Mesendoderm (in vitro differentiated cells): ENCODE measurements around the gene BPIFB2.

ENCODE experiments used
- DNase-seq: peaks from one replicate; pipeline ENCODE4 v3.0.0; 2013
- H2AK5ac ChIP-seq: 2 replicates; pipeline ENCODE4 v1.6.1; 2013; ENCODE audit warnings: low read length, inconsistent platforms
- H2BK120ac ChIP-seq: 2 replicates; pipeline ENCODE4 v1.6.1; 2013; ENCODE audit warnings: low read depth, mild to moderate bottlenecking, low read length, moderate library complexity, mixed read lengths
- H2BK15ac ChIP-seq: replicated peaks from 2 replicates; pipeline ENCODE4 v1.6.1; 2013; ENCODE audit warnings: low read depth, mild to moderate bottlenecking, moderate library complexity
- H2BK5ac ChIP-seq: 2 replicates; pipeline ENCODE4 v1.6.1; 2013; ENCODE audit warnings: low read length, inconsistent platforms
- H3K18ac ChIP-seq: 2 replicates; pipeline ENCODE4 v1.6.1; 2013; ENCODE audit warnings: mild to moderate bottlenecking, low read length, mixed read lengths
- H3K23ac ChIP-seq: one replicate; pipeline ENCODE4 v1.6.1; 2013; ENCODE audit warnings: low read length
- H3K27ac ChIP-seq: 2 replicates; pipeline ENCODE4 v1.5.1; 2013; ENCODE audit warnings: low read depth, mild to moderate bottlenecking, inconsistent platforms, low read length, moderate library complexity
- H3K27me3 ChIP-seq: 2 replicates; pipeline ENCODE4 v1.6.1; 2013; ENCODE audit warnings: low read length, control low read depth, mild to moderate bottlenecking, inconsistent platforms; ENCODE audit not compliant: insufficient read depth, poor library complexity
- H3K36me3 ChIP-seq: 2 replicates; pipeline ENCODE4 v1.6.1; 2013; ENCODE audit warnings: low read length, inconsistent platforms; ENCODE audit not compliant: control insufficient read depth, insufficient read depth
- H3K4ac ChIP-seq: one replicate; pipeline ENCODE4 v1.6.1; 2013; ENCODE audit warnings: low read depth, mild to moderate bottlenecking, low read length, moderate library complexity
- H3K4me1 ChIP-seq: 2 replicates; pipeline ENCODE4 v1.6.1; 2013; ENCODE audit warnings: low read depth, low read length, inconsistent platforms; ENCODE audit not compliant: control insufficient read depth
- H3K4me2 ChIP-seq: 2 replicates; pipeline ENCODE4 v1.6.1; 2013; ENCODE audit warnings: low read length
- H3K4me3 ChIP-seq: 2 replicates; pipeline ENCODE4 v1.5.1; 2013; ENCODE audit warnings: mild to moderate bottlenecking, low read length
- H3K56ac ChIP-seq: one replicate; pipeline ENCODE4 v1.6.1; 2013; ENCODE audit warnings: low read length
- H3K79me1 ChIP-seq: 2 replicates; pipeline ENCODE4 v1.6.1; 2013; ENCODE audit warnings: low read length, inconsistent platforms
- H3K79me2 ChIP-seq: 2 replicates; pipeline ENCODE4 v1.6.1; 2013; ENCODE audit warnings: mild to moderate bottlenecking, low read length; ENCODE audit not compliant: control insufficient read depth, insufficient read depth
- H3K9ac ChIP-seq: 2 replicates; pipeline ENCODE4 v1.6.1; 2013; ENCODE audit warnings: low read length, inconsistent platforms
- H4K5ac ChIP-seq: one replicate; pipeline ENCODE4 v1.6.1; 2013; ENCODE audit warnings: low read length
- H4K8ac ChIP-seq: one replicate; pipeline ENCODE4 v1.6.1; 2013; ENCODE audit warnings: low read depth, mild to moderate bottlenecking, control low read depth, low read length, moderate library complexity
- WGBS: extraction: QIAGEN DNeasy Blood & Tissue Kit; methylation state at CpG from one replicate; pipeline ENCODE4 v1.1.7; 2013; ENCODE audit warnings: low lambda C conversion rate, missing lambda C conversion rate; ENCODE audit not compliant: insufficient coverage; ENCODE audit errors: extremely low coverage; 5-methylcytosine and 5-hydroxymethylcytosine counted together

BPIFB2 gene

DNA sequence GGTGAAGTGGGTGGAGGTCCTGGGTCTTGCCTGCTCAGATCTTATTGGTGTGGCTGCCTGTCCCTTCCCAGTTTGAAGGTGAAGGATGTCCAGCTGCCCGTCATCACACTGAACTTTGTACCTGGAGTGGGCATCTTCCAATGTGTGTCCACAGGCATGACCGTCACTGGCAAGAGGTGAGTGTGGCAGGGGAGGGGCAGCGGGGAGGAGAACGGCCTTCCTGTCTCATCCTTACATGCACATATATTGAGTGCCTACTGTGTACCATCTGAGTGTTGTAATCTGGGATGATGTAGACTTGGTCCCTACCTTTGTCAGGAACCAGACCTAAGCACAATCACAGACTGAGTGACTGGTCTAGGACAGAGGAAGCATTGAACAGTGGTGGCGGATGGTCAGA is 26.6 kb downstream of the BPIFB2 start:
- Histone ChIP-seq H3K4ac (no peak overlapping the region), H2BK120ac (no peak overlapping the region), H3K4me1 (no peaks in the 10 kb centered on the region), H4K8ac (no peak overlapping the region), H3K27ac (no peak overlapping the region), H3K4me2 (no peak overlapping the region), H2AK5ac (no peak overlapping the region), H3K23ac (no peak overlapping the region), H3K56ac (no peak overlapping the region), H2BK15ac (no peak overlapping the region), H3K4me3 (no peak overlapping the region), H3K79me2 (no peaks in the 10 kb centered on the region), H3K9ac (no peak overlapping the region), H4K5ac (no peak overlapping the region), H3K36me3 (no peaks in the 10 kb centered on the region), H2BK5ac (no peak overlapping the region), H3K79me1 (no peaks in the 10 kb centered on the region), H3K18ac (no peak overlapping the region), H3K27me3 (no peaks in the 10 kb centered on the region)
- DNase-seq: no peak
- WGBS: no CpG with 5 or more reads among the region's 5 CpGs

DNA sequence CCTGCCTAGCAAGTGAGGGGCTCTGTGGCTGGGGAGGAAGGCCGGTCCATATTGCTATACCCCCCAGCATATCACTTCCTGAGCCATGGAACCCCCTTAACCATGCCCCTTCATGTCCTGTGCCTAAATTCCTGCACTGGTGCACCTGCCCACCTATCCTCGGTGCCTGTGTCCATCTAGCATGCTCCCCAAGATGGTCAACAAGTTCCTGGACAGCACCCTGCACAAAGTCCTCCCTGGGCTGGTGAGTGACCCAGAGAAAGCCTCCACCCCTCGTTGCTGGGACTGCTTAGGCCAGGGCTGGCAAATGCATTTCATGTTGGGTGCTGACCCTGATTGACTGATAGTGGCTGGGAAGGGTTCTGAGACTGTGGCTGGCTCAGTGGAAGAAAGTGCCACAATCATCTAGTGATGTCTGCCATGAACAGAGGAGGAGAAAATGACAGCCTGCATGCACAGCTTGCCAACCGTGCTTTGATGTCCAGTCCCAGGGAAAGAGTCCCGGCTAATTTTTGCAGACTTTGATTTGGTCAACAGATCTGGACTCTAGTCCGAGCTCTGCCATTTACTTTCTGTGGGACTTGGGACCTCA is 27.5 kb downstream of the BPIFB2 start:
- no peak overlapping the region for H3K27ac ChIP-seq
- no peak overlapping the region for H3K4me3 ChIP-seq
- H3K4me1 ChIP-seq: no peaks in the 10 kb centered on the region
- no CpG with 5 or more reads among the region's 6 CpGs for WGBS
- no peak overlapping the region for H2AK5ac ChIP-seq
- H3K56ac ChIP-seq: no peak overlapping the region
- no peak overlapping the region for H3K4ac ChIP-seq
- no peak overlapping the region for H2BK5ac ChIP-seq
- no peak overlapping the region for H4K8ac ChIP-seq
- H3K79me2 ChIP-seq: no peaks in the 10 kb centered on the region
- H3K23ac ChIP-seq: no peak overlapping the region
- H3K9ac ChIP-seq: no peak overlapping the region
- no peak overlapping the region for H4K5ac ChIP-seq
- no peak overlapping the region for H2BK120ac ChIP-seq
- H3K18ac ChIP-seq: no peak overlapping the region
- DNase-seq: no peak
- H3K4me2 ChIP-seq: no peak overlapping the region
- no peak overlapping the region for H2BK15ac ChIP-seq
- no peaks in the 10 kb centered on the region for H3K36me3 ChIP-seq
- no peaks in the 10 kb centered on the region for H3K27me3 ChIP-seq
- H3K79me1 ChIP-seq: no peaks in the 10 kb centered on the region

DNA sequence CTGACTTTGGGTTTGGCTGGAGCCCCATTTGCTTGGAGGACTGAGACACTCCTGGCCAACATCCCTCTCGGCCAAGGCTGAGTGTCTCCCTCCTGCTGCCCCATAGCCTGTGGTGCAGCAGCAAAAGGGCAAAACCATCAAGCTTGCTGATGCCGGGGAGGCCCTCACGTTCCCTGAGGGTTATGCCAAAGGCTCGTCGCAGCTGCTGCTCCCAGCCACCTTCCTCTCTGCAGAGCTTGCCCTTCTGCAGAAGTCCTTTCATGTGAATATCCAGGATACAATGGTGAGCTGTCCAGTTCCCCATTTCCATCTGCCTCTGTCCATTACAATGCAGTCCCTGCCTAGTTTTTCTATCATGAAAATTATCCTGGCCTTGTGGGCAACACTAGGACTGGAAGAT is 30.0 kb downstream of the BPIFB2 start:
- Histone ChIP-seq H3K79me1 (no peaks in the 10 kb centered on the region), H2BK120ac (no peak overlapping the region), H3K4me1 (no peaks in the 10 kb centered on the region), H4K5ac (no peak overlapping the region), H3K18ac (no peak overlapping the region), H3K79me2 (no peaks in the 10 kb centered on the region), H3K4me3 (no peak overlapping the region), H3K4me2 (no peak overlapping the region), H3K23ac (no peak overlapping the region), H3K9ac (no peak overlapping the region), H3K27me3 (no peaks in the 10 kb centered on the region), H3K27ac (no peak overlapping the region), H4K8ac (no peak overlapping the region), H3K4ac (no peak overlapping the region), H2AK5ac (no peak overlapping the region), H3K56ac (no peak overlapping the region), H3K36me3 (no peaks in the 10 kb centered on the region), H2BK15ac (no peak overlapping the region), H2BK5ac (no peak overlapping the region)
- WGBS: no CpG with 5 or more reads among the region's 5 CpGs
- no peak for DNase-seq

DNA sequence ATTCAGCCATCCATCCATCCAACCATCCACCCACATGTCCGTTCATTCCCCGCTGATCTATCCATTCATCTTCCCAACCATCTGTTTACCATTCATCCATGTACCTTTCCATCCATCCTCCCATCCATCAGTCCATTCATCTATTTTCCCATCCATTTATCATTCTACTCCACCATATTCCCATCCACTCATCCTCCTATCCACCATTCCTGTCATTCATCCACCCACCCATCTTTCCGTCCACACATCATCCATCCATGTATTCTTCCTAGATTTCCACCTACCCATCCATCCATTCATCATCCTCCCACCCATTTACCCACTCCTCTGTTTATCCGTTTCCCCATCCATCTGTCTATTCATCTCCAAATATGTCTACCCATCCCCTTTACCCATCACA is 30.7 kb downstream of the BPIFB2 start:
- no peak overlapping the region for H3K4me3 ChIP-seq
- 100% methylated on average over 2 of the region's 4 CpGs for WGBS
- H4K8ac ChIP-seq: no peak overlapping the region
- no peak overlapping the region for H2AK5ac ChIP-seq
- no peak overlapping the region for H2BK15ac ChIP-seq
- DNase-seq: no peak
- no peak overlapping the region for H3K18ac ChIP-seq
- H3K4ac ChIP-seq: no peak overlapping the region
- H3K36me3 ChIP-seq: no peaks in the 10 kb centered on the region
- no peak overlapping the region for H2BK5ac ChIP-seq
- H2BK120ac ChIP-seq: no peak overlapping the region
- H3K79me1 ChIP-seq: no peaks in the 10 kb centered on the region
- no peak overlapping the region for H3K27ac ChIP-seq
- H3K27me3 ChIP-seq: no peaks in the 10 kb centered on the region
- H3K56ac ChIP-seq: no peak overlapping the region
- no peak overlapping the region for H4K5ac ChIP-seq
- no peak overlapping the region for H3K23ac ChIP-seq
- no peak overlapping the region for H3K4me2 ChIP-seq
- no peaks in the 10 kb centered on the region for H3K79me2 ChIP-seq
- no peaks in the 10 kb centered on the region for H3K4me1 ChIP-seq
- H3K9ac ChIP-seq: no peak overlapping the region

DNA sequence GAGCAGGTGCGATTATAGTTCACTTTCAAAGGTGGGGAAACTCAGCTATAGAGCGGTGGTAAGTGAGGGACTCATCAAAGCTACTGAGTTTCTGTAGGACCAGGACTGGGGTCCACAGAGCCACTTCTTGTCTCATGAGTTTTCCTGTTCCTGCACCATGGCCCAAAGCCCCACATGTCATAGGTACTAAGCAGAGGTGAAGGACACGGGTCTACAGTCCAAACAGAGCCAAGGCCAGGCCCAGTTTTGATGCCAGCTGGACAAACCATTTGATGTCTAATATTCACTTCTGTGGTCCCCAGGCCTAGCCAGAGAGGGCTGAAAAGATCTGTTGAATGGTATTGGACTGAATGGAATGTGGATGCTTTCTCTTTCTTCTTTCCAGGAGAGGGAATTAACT is 34.9 kb downstream of the BPIFB2 start:
- no peak overlapping the region for H2BK120ac ChIP-seq
- no peaks in the 10 kb centered on the region for H3K79me1 ChIP-seq
- H4K8ac ChIP-seq: no peak overlapping the region
- H3K18ac ChIP-seq: no peak overlapping the region
- H3K27me3 ChIP-seq: no peaks in the 10 kb centered on the region
- no peaks in the 10 kb centered on the region for H3K36me3 ChIP-seq
- WGBS: no CpG with 5 or more reads among the region's 3 CpGs
- no peaks in the 10 kb centered on the region for H3K79me2 ChIP-seq
- no peak overlapping the region for H2AK5ac ChIP-seq
- H2BK15ac ChIP-seq: no peak overlapping the region
- no peak overlapping the region for H3K23ac ChIP-seq
- no peak overlapping the region for H3K4me2 ChIP-seq
- no peak overlapping the region for H3K4me3 ChIP-seq
- no peak overlapping the region for H3K27ac ChIP-seq
- H3K4me1 ChIP-seq: no peaks in the 10 kb centered on the region
- no peak overlapping the region for H3K56ac ChIP-seq
- H4K5ac ChIP-seq: no peak overlapping the region
- no peak overlapping the region for H3K9ac ChIP-seq
- no peak for DNase-seq
- no peak overlapping the region for H3K4ac ChIP-seq
- H2BK5ac ChIP-seq: no peak overlapping the region

DNA sequence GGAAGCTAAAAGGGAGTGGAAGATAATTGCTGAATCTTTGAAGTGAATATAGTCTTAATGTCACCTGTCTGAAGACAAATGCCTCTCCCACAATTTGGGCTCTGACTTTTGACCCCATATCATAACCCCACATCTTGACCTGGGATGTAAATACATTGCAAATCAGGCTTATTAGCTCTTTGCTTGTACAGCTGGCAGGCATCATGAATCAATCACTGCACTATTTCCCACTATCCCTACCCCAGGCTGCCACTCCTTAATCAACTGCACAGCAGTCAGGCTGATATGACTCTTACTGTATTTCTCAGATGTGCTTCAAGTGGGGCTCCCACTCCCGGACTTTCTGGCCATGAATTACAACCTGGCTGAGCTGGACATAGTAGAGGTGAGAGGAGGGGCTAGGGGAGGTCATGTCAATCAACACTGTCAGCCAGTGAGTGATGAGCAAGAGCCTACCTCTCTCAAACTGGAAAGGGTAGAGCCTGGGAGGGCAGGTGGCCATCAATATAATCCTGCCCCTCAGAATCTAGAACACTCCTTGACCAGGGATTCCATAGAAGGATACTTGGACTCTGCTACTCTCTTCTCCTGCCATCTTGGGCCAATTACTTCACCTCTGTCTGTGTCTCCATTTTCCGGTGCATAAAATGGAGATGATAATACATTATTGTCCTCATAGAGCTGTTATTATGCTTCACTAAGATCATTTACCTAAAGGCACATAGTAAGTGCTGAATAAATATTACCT is 35.7 kb downstream of the BPIFB2 start:
- WGBS: no CpG with 5 or more reads among the region's 2 CpGs
- no peak overlapping the region for H2AK5ac ChIP-seq
- no peak for DNase-seq

More for the DNA sequence above, 35.7 kb downstream of the BPIFB2 start:
- H3K79me2 ChIP-seq: no peaks in the 10 kb centered on the region
- H3K4me1 ChIP-seq: no peaks in the 10 kb centered on the region
- H3K79me1 ChIP-seq: no peaks in the 10 kb centered on the region
- H3K4me2 ChIP-seq: no peak overlapping the region
- H3K4me3 ChIP-seq: no peak overlapping the region
- H2BK5ac ChIP-seq: no peak overlapping the region
- no peak overlapping the region for H2BK15ac ChIP-seq
- no peak overlapping the region for H3K56ac ChIP-seq
- no peak overlapping the region for H4K8ac ChIP-seq
- no peak overlapping the region for H3K18ac ChIP-seq
- no peaks in the 10 kb centered on the region for H3K36me3 ChIP-seq
- no peak overlapping the region for H4K5ac ChIP-seq
- no peak overlapping the region for H3K27ac ChIP-seq
- no peaks in the 10 kb centered on the region for H3K27me3 ChIP-seq
- no peak overlapping the region for H2BK120ac ChIP-seq
- no peak overlapping the region for H3K9ac ChIP-seq
- no peak overlapping the region for H3K23ac ChIP-seq
- no peak overlapping the region for H3K4ac ChIP-seq
